H1 (cell line): ENCODE measurements around the gene NOS1AP. TPM values are rescaled to one million over a fixed set of nuclear protein-coding genes. Genes with fewer than 3 reads are reported as not detected.
A peak's percentile ranks its signal among the peaks of the same experiment; 100 is the strongest.

Experiments used
- CHD7 ChIP-seq: fragments of 300-600 bp; sonication (generic); IDR thresholded peaks from 2 replicates; pipeline ENCODE4 v1.7.1; 2012; ENCODE audit warnings: low read length, moderate library complexity, mild to moderate bottlenecking, inconsistent platforms; ENCODE audit not compliant: insufficient replicate concordance
- RAD21 ChIP-seq, 2 experiments: IDR thresholded peaks in 1 of 2; conservative IDR thresholded peaks in 1 of 2; 2 replicates each; pipeline ENCODE4 v1.6.1; 2011; ENCODE audit warnings: low read depth in 2 of 2, low read length in 2 of 2, improper control_type of control experiment in 1 of 2, inconsistent platforms in 1 of 2, mild to moderate bottlenecking in 1 of 2, moderate library complexity in 1 of 2
- RNF2 ChIP-seq: fragments of 200-900, 300-1000 bp; sonication (generic); IDR thresholded peaks from 2 replicates; pipeline ENCODE4 v1.7.1; 2016; ENCODE audit warnings: borderline replicate concordance, low read depth, mild to moderate bottlenecking, antibody characterized with exemption, low read length; ENCODE audit not compliant: poor library complexity, severe bottlenecking; ENCODE audit errors: missing control alignments
- SRF ChIP-seq: IDR thresholded peaks from 2 replicates; pipeline ENCODE4 v1.6.1; 2011; ENCODE audit warnings: mild to moderate bottlenecking, low read depth, low read length, moderate library complexity
- TAF1 ChIP-seq: IDR thresholded peaks from 2 replicates; pipeline ENCODE4 v1.6.1; 2011; ENCODE audit warnings: mild to moderate bottlenecking, low read depth, low read length
- TEAD4 ChIP-seq: IDR thresholded peaks from 2 replicates; pipeline ENCODE4 v1.6.1; 2012; ENCODE audit warnings: low read depth, low read length, inconsistent platforms, mixed read lengths
- polyA plus RNA-seq, 7 experiments: library from polyadenylated mRNA; depleted of rRNA in 3 of 7; stranded (reverse) in 5 of 7; unstranded in 2 of 7; fragments of >200 nt in 5 of 7; fragments of 200-250 nt in 2 of 7; gene quantifications; 1 replicate in 5 of 7; 2 replicates in 1 of 7; 4 replicates in 1 of 7; pipeline versions ENCODE4 v1.2.1 to v1.2.3, GENCODE V29; 2011 to 2013; ENCODE audit warnings: missing spikeins in 2 of 7, mixed read lengths in 2 of 7
- total RNA-seq: library from RNA; stranded (reverse); fragmentation: NEBNext Ultra II Directional; extraction: Animal tissue kit (Norgen Biotek cat#: 25700); gene quantifications from 2 replicates; pipeline ENCODE4 v1.2.1, GENCODE V29; 2021

The NOS1AP gene
- total and polyA plus RNA-seq, 2 of the 8 experiments (the other 6 are each of a cell fraction or from before 2014, with no cell fraction given): 2.4 to 12.1 TPM

GRCh38 chr1:162023547-162024501 is 45.7 kb upstream of the NOS1AP start, which contains the start of gene OLFML2B (continued):
- no peak for TF ChIP-seq CHD7
- peak; percentile 41; the same call in 1 of the 2 replicates for TF ChIP-seq TAF1
- TF ChIP-seq TEAD4: no peak
- no peak for TF ChIP-seq SRF
- TF ChIP-seq RNF2: no peak
- TF ChIP-seq RAD21 (IDR thresholded peaks at IDR 0.05 in 1 of 2, conservative IDR thresholded peaks at IDR 0.05 in 1 of 2; ENCODE audit: low read depth in 2 of 2, low read length in 2 of 2): peak; percentile 25 to 39; a peak in 3 of 4 replicates
